PC-3 (cell line): Measurements from ENCODE around the gene RPL27A. TPM values are rescaled to one million over a fixed set of nuclear protein-coding genes. Genes with fewer than 3 reads are reported as not detected.

Experiments
- ATAC-seq: fragments of 200-7000 bp; cut with Tn5 transposase; 2 replicates; pipeline ENCODE4 v1.9.1; 2020; ENCODE audit warnings: mild to moderate bottlenecking, moderate library complexity
- BruUV-seq: library from RNA; stranded (reverse); fragments of 400-500 nt; replicated peaks from 2 replicates; lab custom pipeline; 2021; lab: Mats Ljungman, UMichigan
- CTCF ChIA-PET: fragments of 300-600 bp; sonication (Branson Sonifier 250); formaldehyde crosslinking; loops from one replicate; lab custom pipeline; 2022; ENCODE audit warnings: antibody characterized with exemption; lab: Charles Lee
- POLR2A ChIA-PET: fragments of 300-600 bp; sonication (Branson Sonifier 250); formaldehyde crosslinking; loops from one replicate; lab custom pipeline; 2022; ENCODE audit warnings: antibody characterized with exemption; ENCODE audit not compliant: unreplicated experiment; lab: Charles Lee
- DNase-seq: peaks from one replicate; pipeline ENCODE4 v3.0.0-alpha.2; 2015
- H2AFZ ChIP-seq: fragments of 300-600 bp; sonication (generic); 2 replicates; pipeline ENCODE4 v1.6.0; 2016; ENCODE audit warnings: antibody characterized with exemption, low read length
- H3F3A ChIP-seq: fragments of 300-600 bp; sonication (generic); one replicate; pipeline ENCODE4 v1.6.0; 2017; ENCODE audit warnings: antibody characterized with exemption, low read length, control low read depth, mild to moderate bottlenecking; ENCODE audit not compliant: unreplicated experiment
- H3K27ac ChIP-seq: fragments of 300-600 bp; sonication (generic); 2 replicates; pipeline ENCODE4 v1.5.1; 2016; ENCODE audit warnings: mild to moderate bottlenecking, low read length
- H3K27me3 ChIP-seq: fragments of 300-600 bp; sonication (generic); 2 replicates; pipeline ENCODE4 v1.6.1; 2016; ENCODE audit warnings: low read length, mixed read lengths
- H3K36me3 ChIP-seq: fragments of 300-600 bp; sonication (generic); 2 replicates; pipeline ENCODE4 v1.6.1; 2016; ENCODE audit warnings: low read depth, mixed run types, low read length, mixed read lengths
- H3K4me1 ChIP-seq: fragments of 300-600 bp; sonication (generic); 2 replicates; pipeline ENCODE4 v1.5.1; 2016; ENCODE audit warnings: low read length; ENCODE audit not compliant: insufficient read depth
- H3K4me2 ChIP-seq: fragments of 300-600 bp; sonication (generic); 2 replicates; pipeline ENCODE4 v1.6.0; 2016; ENCODE audit warnings: low read length
- H3K4me3 ChIP-seq: fragments of 300-600 bp; sonication (generic); 2 replicates; pipeline ENCODE4 v1.5.1; 2016; ENCODE audit warnings: mild to moderate bottlenecking, low read length, mixed read lengths
- H3K79me2 ChIP-seq: fragments of 300-600 bp; sonication (generic); 2 replicates; pipeline ENCODE4 v1.6.1; 2017; ENCODE audit warnings: low read length, mixed read lengths
- H3K9ac ChIP-seq: fragments of 300-600 bp; sonication (generic); 2 replicates; pipeline ENCODE4 v1.6.0; 2016; ENCODE audit warnings: mild to moderate bottlenecking, low read length
- H3K9me2 ChIP-seq: fragments of 300-600 bp; sonication (generic); replicated peaks from 2 replicates; pipeline ENCODE4 v1.6.1; 2016; ENCODE audit warnings: mixed run types, low read length, mixed read lengths
- H3K9me3 ChIP-seq: fragments of 300-600 bp; sonication (generic); 2 replicates; pipeline ENCODE4 v1.6.1; 2016; ENCODE audit warnings: low read length, mixed read lengths
- H4K20me1 ChIP-seq: fragments of 300-600 bp; sonication (generic); 2 replicates; pipeline ENCODE4 v1.6.1; 2016; ENCODE audit warnings: low read length, mixed read lengths
- EZH2 ChIP-seq: fragments of 300-600 bp; sonication (generic); IDR thresholded peaks from one replicate; pipeline ENCODE4 v1.6.1; 2017; ENCODE audit warnings: antibody characterized with exemption, mild to moderate bottlenecking, low read length; ENCODE audit not compliant: unreplicated experiment
- EZH2phosphoT487 ChIP-seq: fragments of 300-600 bp; sonication (generic); IDR thresholded peaks from 2 replicates; pipeline ENCODE4 v1.6.1; 2018; ENCODE audit warnings: mild to moderate bottlenecking, antibody characterized with exemption, low read length, borderline replicate concordance
- intact Hi-C: fragments of 100-400 bp; cut with micrococcal nuclease; formaldehyde crosslinking; loops from 2 replicates; pipeline ENCODE4 v1.9.0; 2023
- total RNA-seq: library from RNA; depleted of rRNA; stranded (reverse); fragments of >200 nt; gene quantifications from 2 replicates; pipeline ENCODE4 v1.2.3, GENCODE V29; 2014
- TF ChIP-seq, protein P1 (sequence below): fragments of 300-600 bp; sonication (generic); conservative IDR thresholded peaks from 2 replicates; pipeline ENCODE4 v1.5.1; 2017; ENCODE audit warnings: antibody characterized with exemption, low read depth, mild to moderate bottlenecking, low read length

RPL27A gene
- total RNA-seq, 1 experiment from 2014 or later: 1,132 TPM

DNA sequence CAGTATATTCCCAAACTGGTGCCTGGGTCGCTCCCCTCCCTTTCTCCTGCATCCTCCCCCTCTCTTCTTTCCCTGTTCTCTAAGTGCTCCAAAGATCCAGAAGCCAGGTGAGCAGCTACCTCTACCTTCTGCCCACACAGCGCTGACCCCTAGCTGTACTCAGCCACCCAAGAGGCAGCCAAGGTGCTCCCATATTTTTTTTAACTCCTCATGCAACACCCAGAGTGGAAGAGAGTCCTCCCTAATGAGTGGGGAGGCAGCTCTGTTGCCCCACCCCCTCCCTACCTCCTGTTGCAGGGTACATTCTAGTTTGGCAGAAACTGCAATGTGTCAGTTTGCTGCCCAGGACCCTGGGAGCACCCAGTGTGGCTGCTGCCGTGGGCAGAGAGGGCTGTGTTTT, 40.2 kb downstream of the RPL27A start:
- H2AFZ ChIP-seq: no peak overlapping the region
- ChIA-PET POLR2A (no interaction called here), CTCF (no interaction called here)
- no peak overlapping the region for H3K4me2 ChIP-seq
- H3K36me3 ChIP-seq: no peaks in the 10 kb centered on the region
- no peaks in the 10 kb centered on the region for H4K20me1 ChIP-seq
- H3K9me2 ChIP-seq: no peaks in the 10 kb centered on the region
- H3K9ac ChIP-seq: no peak overlapping the region
- H3F3A ChIP-seq: peaks cover 9% of the 10 kb centered on the region
- no peaks in the 10 kb centered on the region for H3K9me3 ChIP-seq
- TF ChIP-seq EZH2 (no peak), EZH2phosphoT487 (no peak)
- TF ChIP-seq, protein P1, sequence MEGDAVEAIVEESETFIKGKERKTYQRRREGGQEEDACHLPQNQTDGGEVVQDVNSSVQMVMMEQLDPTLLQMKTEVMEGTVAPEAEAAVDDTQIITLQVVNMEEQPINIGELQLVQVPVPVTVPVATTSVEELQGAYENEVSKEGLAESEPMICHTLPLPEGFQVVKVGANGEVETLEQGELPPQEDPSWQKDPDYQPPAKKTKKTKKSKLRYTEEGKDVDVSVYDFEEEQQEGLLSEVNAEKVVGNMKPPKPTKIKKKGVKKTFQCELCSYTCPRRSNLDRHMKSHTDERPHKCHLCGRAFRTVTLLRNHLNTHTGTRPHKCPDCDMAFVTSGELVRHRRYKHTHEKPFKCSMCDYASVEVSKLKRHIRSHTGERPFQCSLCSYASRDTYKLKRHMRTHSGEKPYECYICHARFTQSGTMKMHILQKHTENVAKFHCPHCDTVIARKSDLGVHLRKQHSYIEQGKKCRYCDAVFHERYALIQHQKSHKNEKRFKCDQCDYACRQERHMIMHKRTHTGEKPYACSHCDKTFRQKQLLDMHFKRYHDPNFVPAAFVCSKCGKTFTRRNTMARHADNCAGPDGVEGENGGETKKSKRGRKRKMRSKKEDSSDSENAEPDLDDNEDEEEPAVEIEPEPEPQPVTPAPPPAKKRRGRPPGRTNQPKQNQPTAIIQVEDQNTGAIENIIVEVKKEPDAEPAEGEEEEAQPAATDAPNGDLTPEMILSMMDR: no peak
- H3K27me3 ChIP-seq: no peaks in the 10 kb centered on the region
- no peak overlapping the region for H3K4me3 ChIP-seq
- DNase-seq: no peak
- peaks cover 53% of the 10 kb centered on the region for H3K4me1 ChIP-seq
- H3K79me2 ChIP-seq: no peaks in the 10 kb centered on the region
- intact Hi-C loops: no loop called here
- ATAC-seq: no peak
- no peak overlapping the region for H3K27ac ChIP-seq
- BruUV-seq: no TSS peak

DNA sequence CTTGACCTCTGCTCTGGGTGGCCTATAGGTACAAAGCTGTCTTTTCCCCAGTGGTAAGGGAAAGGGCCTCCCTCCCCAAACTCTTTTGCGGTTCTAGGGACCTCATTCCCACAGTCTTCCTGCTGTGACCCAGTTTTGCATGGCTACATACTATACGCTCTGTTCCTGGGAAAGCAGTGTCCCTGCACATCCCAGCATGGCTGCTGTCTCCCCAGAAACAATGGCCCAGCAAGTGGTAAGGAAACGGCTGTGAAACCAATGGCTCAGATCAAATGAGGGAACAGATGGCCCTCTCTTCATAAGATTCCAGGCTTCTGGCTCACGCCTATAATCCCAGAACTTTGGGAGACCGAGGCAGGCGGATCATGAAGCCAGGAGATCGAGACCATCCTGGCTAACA, 41.1 kb downstream of the RPL27A start:
- TF ChIP-seq, protein P1: no peak
- TF ChIP-seq EZH2 (no peak), EZH2phosphoT487 (no peak)
- Histone ChIP-seq H3K4me1 (peaks cover 49% of the 10 kb centered on the region), H2AFZ (no peak overlapping the region), H3K4me2 (no peak overlapping the region), H3K9ac (no peak overlapping the region), H3K9me2 (no peaks in the 10 kb centered on the region), H3K79me2 (no peaks in the 10 kb centered on the region), H3K36me3 (no peaks in the 10 kb centered on the region), H3F3A (peaks cover 9% of the 10 kb centered on the region), H3K9me3 (no peaks in the 10 kb centered on the region), H3K27me3 (no peaks in the 10 kb centered on the region), H4K20me1 (no peaks in the 10 kb centered on the region), H3K27ac (no peak overlapping the region), H3K4me3 (no peak overlapping the region)
- ChIA-PET POLR2A (no interaction called here), CTCF (no interaction called here)
- BruUV-seq: no TSS peak
- no peak for DNase-seq
- ATAC-seq: no peak
- intact Hi-C loops: no loop called here

DNA sequence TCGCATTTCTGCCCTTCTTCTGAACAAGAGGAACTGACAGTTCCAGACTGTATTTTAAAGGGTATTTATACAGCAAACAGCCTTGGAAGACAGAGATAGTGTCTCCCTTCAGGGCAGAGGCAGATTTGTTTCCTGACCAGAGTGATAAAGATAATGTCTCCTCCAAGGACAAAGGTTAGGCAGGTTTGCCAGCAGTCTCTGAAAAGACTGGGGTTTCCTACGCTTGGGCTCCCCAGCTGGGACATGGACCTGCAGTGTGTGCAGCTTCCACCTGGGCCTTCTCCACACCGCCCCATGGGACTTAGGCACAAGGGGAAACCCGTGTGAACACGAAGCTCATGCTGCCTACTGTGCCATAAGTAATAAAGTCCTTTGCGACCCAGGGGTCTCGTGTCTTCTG, 42.1 kb downstream of the RPL27A start:
- H3K9ac ChIP-seq: no peak overlapping the region
- ChIA-PET POLR2A (no interaction called here), CTCF (no interaction called here)
- TF ChIP-seq EZH2: no peak
- TF ChIP-seq, protein P1: no peak
- no peak for TF ChIP-seq EZH2phosphoT487
- H4K20me1 ChIP-seq: no peaks in the 10 kb centered on the region
- H3K9me2 ChIP-seq: no peaks in the 10 kb centered on the region
- DNase-seq (no peak), ATAC-seq (no peak)
- H3K79me2 ChIP-seq: no peaks in the 10 kb centered on the region
- no peak overlapping the region for H3K4me2 ChIP-seq
- no peak overlapping the region for H2AFZ ChIP-seq
- peaks cover 7% of the 10 kb centered on the region for H3F3A ChIP-seq
- H3K36me3 ChIP-seq: no peaks in the 10 kb centered on the region
- H3K9me3 ChIP-seq: no peaks in the 10 kb centered on the region
- no peak overlapping the region for H3K4me3 ChIP-seq
- H3K4me1 ChIP-seq: peaks cover 44% of the 10 kb centered on the region
- no TSS peak for BruUV-seq
- intact Hi-C loops: no loop called here
- no peak overlapping the region for H3K27ac ChIP-seq
- no peaks in the 10 kb centered on the region for H3K27me3 ChIP-seq
